Stimulated activated CD8-positive, alpha-beta memory T cell treated with anti-CD3 and anti-CD28 coated beads, Interleukin-7, amount 100 ng/mL, for 1 hour (primary cell): Measurements from ENCODE around the gene DCAF4L1.

Source experiments
- DNase-seq, 2 donors: peaks; one replicate each; pipeline ENCODE4 v3.0.0-alpha.2; 2020; ENCODE audit warnings: low read depth in 2 of 2

Gene DCAF4L1

DNA sequence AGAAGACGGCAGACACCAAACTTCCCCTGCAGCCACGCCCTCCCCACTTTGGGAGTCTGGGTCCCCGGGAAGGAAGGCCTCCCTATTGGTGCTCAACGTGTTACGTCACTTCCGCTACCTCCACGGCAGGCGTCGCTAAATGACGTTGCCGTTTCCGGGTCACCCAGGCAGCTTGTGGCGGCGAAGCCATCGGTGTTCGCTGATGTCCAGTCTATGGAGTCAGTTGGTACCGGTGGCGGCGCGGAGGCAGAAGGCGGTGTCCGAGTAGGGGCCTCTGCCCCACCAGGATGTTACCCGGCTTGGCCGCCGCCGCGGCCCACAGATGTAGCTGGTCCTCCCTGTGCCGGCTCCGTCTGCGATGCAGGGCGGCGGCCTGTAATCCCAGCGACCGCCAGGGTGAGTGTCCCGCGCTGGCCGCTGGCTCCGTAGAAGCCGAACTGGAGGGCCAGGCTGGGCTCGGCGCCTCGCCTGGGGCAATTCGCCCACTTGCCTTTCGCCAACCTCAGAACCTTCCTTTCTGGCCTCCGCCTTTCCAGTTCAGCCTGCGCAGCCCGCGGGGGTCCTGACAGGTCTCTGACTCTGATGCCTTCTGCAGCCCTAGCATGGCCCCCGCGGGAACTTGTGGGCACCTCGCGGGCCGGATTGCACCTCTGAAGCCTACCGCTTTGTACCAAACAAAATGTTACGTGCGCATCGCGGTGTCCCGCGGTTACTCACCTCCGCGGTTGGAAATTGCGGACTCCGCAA, 9.0 kb downstream of the DCAF4L1 start, which contains the start of gene SLC30A9:
Gene SLC30A9, plus strand, starts transcription at position 166 of the 747 bp plus-strand sequence. Its CDS starts 122 bp downstream, at position 288.
- peak; percentile 75 to 78 for DNase-seq

DNA sequence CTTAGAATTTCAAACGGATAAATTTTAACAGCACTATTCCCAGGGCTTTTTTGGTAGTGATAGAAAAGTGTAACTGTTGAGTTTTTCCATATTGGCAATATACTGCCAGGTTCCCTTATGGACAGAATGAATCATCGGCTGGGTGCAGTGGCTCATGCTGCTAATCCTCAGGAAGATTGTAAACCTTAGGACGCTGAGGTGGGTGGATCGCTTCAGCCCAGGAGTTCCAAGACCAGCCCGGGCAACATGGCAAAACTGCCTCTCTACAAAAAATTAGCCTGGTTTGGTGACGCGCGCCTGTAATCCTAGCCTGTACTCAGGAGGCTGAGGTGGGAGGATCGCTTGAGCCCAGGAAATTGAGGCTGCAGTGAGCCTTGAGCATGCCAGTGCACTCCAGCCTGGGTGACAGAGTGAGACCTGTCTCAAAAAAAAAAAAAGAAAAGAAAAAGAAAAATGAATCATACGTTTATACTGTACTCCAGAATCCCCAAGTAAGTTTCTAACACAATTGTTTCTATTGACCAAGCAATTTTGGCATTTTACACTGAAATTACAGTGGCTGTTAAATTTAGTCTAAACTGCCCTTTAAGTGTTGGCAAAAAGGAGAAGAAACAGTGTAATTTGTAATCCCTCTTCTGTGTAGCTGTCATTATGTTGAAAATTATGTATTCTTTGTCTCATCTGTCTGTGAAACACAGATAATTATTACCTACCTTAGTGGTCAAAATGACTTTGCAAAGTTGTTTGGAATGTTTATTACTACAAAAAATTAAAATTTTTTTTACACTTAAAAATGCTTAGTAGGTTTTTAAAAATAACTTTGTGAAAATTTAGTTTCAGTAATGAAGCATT, 10.6 kb downstream of the DCAF4L1 start:
- no peak for DNase-seq

DNA sequence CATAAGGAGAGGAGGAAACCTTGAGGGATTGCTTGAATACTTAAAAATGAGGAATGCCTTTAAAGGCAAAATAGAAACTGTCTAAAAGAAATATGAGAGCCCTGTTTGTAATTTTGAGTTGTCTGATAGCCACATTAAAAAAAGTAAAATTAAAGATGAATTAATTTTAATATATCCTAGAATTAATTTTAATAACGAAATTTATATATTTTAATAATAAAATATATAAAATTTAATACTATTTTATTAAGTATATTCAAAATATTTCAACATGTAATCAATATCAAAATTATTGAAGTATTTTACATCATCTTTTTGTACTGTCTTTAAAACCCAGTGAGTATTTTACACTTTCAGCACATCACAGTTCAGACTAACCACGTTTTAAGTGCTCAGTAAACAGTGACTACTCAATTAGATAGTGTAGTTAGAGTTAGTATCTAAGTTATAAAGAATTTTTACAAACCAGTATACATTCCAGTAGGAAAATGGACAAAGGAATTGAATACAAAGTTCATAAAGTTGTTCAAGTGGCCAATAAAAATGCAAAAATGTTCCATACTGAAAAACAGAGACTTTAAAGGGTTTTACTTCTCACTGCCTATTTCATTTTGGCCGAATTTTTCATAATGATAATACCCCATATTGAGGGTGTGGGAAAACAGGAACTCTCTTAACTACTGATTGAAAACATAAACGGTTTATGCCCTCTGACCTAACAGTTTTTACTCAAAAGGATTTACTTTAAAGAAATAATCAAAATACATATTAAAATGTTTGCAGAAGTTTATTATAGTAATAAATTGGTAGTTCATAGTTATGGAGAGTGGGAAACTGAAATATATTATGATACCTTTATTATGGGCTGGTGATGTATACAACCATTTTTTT, 11.7 kb downstream of the DCAF4L1 start:
- DNase-seq: no peak

DNA sequence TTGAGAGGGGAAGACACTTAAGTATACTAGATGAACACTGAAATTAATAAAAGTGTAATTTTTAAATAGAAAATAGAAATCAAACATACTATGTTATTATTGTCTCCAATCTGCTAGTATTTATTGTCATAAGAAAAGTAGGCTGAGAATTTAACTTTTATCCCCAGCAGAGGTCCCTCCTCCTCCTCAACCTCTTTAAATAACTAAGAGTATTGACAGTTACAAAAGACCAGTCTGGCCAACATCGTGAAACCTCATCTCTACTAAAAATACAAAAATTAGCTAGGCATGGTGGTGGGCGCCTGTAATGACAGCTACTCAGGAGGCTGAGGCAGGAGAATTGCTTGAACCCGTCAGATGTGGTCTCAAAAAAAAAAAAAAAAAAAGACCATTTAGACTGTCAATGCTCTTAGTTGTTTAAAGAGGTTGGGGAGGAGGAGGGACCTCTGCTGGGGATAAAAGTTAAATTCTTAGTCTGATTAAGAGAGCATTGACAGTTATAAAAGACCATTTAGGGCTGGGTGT, 13.0 kb downstream of the DCAF4L1 start:
- DNase-seq: no peak

GRCh38 chr4:41998019-41998418, 16.5 kb downstream of the DCAF4L1 start:
- no peak for DNase-seq

DNA sequence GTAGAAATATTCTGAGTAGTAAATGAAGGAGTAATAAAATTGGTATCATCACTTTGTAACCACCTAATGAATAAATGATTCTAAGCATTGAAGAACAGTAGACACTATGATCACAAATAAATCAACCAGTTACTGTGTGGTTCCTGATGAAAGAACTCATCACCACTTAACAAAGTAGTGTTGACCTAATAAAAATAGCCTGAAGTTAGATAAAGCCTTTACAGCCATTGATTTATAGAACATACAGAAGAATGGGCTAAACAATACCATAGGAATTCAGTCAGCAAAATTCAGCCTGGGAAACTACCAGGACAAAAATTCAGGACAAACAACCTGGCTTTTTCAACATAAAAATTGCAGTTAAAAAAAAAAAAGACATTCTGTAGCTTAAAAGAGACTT, 17.8 kb downstream of the DCAF4L1 start:
- DNase-seq: no peak

GRCh38 chr4:42008011-42008786, 26.6 kb downstream of the DCAF4L1 start:
- no peak for DNase-seq

GRCh38 chr4:42015438-42015837, 33.9 kb downstream of the DCAF4L1 start:
- no peak for DNase-seq

DNA sequence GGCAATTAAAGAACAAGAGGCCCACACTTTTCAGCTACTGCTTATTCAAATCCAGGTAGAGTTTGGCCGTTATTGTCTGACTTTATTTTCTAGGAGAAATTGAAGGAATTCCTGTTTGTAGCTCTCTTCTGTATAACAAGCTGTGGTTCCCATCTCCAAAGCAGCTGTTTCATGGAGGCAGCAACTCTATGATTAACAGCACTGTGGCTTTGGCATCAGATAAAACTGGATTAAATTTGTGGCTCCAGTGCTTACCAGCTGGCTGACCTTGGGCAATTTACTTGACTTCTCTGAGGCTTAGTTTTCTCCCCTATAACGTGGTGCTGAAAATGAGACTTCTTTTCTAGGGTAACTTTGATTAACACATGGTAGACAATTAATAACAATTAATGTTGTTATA, 36.9 kb downstream of the DCAF4L1 start:
- no peak for DNase-seq
